ENCODE results near the gene ATG16L1.

DNA sequence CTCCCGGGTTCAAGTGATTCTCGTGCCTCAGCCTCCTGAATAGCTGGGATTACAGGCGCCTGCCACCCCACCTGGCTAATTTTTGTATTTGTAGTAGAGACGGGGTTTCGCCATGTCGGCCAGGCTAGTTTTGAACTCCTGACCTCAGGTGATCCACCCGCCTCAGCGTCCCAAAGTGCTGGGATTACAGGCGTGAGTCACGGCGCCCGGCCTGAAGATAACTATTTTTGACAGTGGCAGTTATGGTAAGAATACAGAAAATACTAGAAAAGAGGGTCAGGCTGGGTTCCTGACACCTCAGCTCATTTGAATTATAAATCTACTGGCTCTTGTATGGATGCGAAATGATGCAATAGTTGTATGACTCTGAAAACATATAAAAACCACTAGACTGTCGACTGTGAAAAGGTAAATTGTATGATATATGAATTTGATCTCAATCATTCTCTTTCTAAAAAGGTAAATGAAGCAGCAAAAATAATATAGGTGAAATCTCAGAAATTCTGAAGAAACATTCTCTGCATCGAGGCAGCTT is 91.8 kb downstream of the ATG16L1 start:
- TF ChIP-seq EZH2 (IDR thresholded peaks at IDR 0.05; ENCODE audit: borderline replicate concordance, low read depth, low read length, poor library complexity, severe bottlenecking), result no peak
- TF ChIP-seq, protein P1, sequence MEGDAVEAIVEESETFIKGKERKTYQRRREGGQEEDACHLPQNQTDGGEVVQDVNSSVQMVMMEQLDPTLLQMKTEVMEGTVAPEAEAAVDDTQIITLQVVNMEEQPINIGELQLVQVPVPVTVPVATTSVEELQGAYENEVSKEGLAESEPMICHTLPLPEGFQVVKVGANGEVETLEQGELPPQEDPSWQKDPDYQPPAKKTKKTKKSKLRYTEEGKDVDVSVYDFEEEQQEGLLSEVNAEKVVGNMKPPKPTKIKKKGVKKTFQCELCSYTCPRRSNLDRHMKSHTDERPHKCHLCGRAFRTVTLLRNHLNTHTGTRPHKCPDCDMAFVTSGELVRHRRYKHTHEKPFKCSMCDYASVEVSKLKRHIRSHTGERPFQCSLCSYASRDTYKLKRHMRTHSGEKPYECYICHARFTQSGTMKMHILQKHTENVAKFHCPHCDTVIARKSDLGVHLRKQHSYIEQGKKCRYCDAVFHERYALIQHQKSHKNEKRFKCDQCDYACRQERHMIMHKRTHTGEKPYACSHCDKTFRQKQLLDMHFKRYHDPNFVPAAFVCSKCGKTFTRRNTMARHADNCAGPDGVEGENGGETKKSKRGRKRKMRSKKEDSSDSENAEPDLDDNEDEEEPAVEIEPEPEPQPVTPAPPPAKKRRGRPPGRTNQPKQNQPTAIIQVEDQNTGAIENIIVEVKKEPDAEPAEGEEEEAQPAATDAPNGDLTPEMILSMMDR (conservative IDR thresholded peaks at IDR 0.05; ENCODE audit: low read depth, low read length), result no peak
